ENCODE measurements around the gene POU2F1.

GRCh38 chr1:167229719-167230385, 9.2 kb downstream of the POU2F1 start:
- TF ChIP-seq, protein P1, sequence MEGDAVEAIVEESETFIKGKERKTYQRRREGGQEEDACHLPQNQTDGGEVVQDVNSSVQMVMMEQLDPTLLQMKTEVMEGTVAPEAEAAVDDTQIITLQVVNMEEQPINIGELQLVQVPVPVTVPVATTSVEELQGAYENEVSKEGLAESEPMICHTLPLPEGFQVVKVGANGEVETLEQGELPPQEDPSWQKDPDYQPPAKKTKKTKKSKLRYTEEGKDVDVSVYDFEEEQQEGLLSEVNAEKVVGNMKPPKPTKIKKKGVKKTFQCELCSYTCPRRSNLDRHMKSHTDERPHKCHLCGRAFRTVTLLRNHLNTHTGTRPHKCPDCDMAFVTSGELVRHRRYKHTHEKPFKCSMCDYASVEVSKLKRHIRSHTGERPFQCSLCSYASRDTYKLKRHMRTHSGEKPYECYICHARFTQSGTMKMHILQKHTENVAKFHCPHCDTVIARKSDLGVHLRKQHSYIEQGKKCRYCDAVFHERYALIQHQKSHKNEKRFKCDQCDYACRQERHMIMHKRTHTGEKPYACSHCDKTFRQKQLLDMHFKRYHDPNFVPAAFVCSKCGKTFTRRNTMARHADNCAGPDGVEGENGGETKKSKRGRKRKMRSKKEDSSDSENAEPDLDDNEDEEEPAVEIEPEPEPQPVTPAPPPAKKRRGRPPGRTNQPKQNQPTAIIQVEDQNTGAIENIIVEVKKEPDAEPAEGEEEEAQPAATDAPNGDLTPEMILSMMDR (IDR thresholded peaks at IDR 0.05) = no peak
- TF ChIP-seq POLR2A (IDR thresholded peaks at IDR 0.05) = no peak

Measured in body of pancreas (tissue), 4 donors.